Muscle layer of duodenum (tissue), 2 donors: ENCODE data around the gene C11orf54.

Source experiments
- H3K27ac ChIP-seq: one replicate; pipeline ENCODE4 v1.7.0; 2013; ENCODE audit warnings: mild to moderate bottlenecking, low read length
- H3K27me3 ChIP-seq: one replicate; pipeline ENCODE4 v1.7.0; 2013; ENCODE audit warnings: low read depth, mild to moderate bottlenecking, control low read depth, low read length
- H3K36me3 ChIP-seq, 2 donors: one replicate each; pipeline ENCODE4 v1.7.0; 2013; ENCODE audit warnings: low read length in 2 of 2, control low read depth in 1 of 2, mild to moderate bottlenecking in 1 of 2; ENCODE audit not compliant: insufficient read depth in 2 of 2, control insufficient read depth in 1 of 2
- H3K4me1 ChIP-seq, 2 donors: one replicate each; pipeline ENCODE4 v1.7.0; 2013; ENCODE audit warnings: low read length in 2 of 2, mild to moderate bottlenecking in 2 of 2, control low read depth in 1 of 2, moderate library complexity in 1 of 2; ENCODE audit not compliant: insufficient read depth in 2 of 2, control insufficient read depth in 1 of 2
- H3K4me3 ChIP-seq, 2 donors: one replicate each; pipeline ENCODE4 v1.7.0; 2013; ENCODE audit warnings: low read length in 2 of 2, low read depth in 1 of 2, mild to moderate bottlenecking in 1 of 2
- H3K9me3 ChIP-seq, 2 donors: one replicate each; pipeline ENCODE4 v1.7.0; 2013; ENCODE audit warnings: low read length in 2 of 2, control low read depth in 1 of 2, mild to moderate bottlenecking in 1 of 2; ENCODE audit not compliant: control insufficient read depth in 1 of 2
- donor health status: healthy.

C11orf54 gene

DNA sequence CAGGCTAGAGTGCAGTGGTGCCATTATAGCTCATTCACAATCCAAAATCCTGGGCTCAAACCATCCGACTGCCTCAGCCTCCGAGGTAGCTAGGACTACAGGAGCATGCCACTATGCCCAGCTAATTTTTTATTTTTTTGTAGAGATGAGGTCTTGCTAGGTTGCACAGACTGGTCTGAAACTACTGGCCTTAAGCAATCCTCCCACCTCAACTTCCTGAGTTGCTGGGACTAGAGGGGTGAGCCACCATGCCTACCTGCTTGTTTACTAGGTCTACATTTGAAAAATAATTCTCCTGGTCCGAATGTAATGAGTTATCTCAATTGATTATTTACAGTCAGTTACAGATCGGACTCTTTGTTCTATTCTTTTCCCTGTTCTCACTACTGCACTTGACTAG is 22.2 kb upstream of the C11orf54 start:
- H3K9me3 ChIP-seq = no peaks in the 10 kb centered on the region
- H3K36me3 ChIP-seq = peaks cover 24 to 57% of the 10 kb centered on the region in 2 donors
- no peaks in the 10 kb centered on the region for H3K27me3 ChIP-seq
- no peak overlapping the region for H3K27ac ChIP-seq
- H3K4me1 ChIP-seq = no peaks in the 10 kb centered on the region
- H3K4me3 ChIP-seq = no peak overlapping the region

DNA sequence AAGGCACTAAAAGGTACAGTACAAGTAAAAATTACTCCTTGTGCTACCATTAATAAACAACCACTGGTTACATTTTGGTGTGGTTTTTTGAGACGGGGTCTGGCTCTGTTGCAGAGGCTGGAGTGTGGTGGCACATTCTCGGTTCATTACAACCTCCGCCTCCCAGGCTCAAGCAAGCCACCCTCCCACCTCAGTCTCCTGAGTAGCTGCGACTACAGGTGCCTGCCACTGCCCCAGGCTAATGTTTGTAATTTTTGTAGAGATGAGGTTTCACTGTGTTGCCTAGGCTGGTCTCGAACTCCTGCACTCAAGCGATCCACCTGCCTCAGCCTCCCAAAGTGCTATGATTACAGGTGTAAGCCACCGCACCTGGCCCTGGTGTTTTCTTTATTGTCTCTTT is 20.9 kb upstream of the C11orf54 start:
- H3K27me3 ChIP-seq = no peaks in the 10 kb centered on the region
- H3K4me1 ChIP-seq = no peaks in the 10 kb centered on the region
- no peak overlapping the region for H3K27ac ChIP-seq
- no peak overlapping the region for H3K4me3 ChIP-seq
- H3K36me3 ChIP-seq = peaks cover 18 to 52% of the 10 kb centered on the region in 2 donors
- no peaks in the 10 kb centered on the region for H3K9me3 ChIP-seq

DNA sequence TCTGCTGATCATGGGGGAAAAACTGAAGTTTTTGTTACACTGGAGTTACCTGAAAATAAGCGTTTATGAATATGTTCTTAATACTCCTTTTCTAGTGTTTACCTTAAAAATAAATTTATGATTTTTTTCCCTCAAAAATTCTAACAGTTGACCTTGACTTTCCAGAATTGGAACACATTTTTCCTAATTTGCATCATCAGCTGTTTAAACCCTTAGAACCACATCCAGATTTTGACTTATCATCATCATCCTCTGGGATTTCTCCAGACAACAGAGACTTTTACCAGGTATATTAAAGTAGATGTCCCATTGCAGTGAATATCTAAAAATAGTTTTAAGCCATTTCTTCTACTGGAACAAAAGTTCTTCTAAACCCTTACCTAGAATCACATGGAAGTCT is 17.4 kb upstream of the C11orf54 start:
- no peak overlapping the region for H3K4me3 ChIP-seq
- peaks cover 44 to 58% of the 10 kb centered on the region in 2 donors for H3K36me3 ChIP-seq
- no peaks in the 10 kb centered on the region for H3K27me3 ChIP-seq

DNA sequence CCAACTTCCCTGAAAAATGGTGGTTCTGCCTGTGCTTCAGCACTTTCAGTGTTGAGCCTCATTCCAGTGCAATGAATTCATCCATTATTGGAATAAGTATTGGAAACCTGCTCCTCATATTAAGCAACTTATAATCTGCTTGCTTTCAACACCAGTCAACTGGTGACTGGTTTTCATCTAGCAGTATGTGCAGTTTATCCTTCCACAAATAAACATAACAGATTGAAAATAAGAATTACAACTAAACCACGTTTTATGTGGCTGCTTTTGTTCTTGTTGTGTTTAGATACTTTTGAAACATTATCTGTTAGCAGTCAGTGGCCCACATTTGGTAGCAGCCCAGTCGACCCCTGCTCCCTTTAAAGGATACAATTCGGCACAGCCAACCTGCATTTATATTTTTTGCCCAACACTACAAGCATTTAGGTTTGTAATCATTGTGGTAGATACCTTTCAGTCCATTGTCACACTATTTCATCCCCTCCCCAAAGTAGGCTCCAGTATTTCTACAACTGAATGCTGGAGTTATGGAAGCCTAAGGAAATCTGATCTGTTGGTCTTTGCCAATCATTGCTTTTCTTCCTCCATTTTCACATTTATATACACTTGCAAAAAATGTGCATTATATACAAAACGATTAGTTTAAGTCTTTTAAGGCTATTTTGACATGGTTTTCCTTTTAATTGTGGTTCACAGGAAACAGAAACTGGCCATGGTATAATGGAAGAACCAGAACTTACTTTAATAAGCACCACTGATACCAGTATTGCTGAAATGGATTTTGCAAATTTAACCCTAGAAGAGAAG is 13.3 kb upstream of the C11orf54 start:
- Histone ChIP-seq H3K4me1 (peaks cover 0 to 5% of the 10 kb centered on the region in 2 donors), H3K9me3 (no peaks in the 10 kb centered on the region), H3K27ac (no peak overlapping the region), H3K4me3 (no peak overlapping the region), H3K36me3 (peaks cover 72 to 74% of the 10 kb centered on the region in 2 donors), H3K27me3 (no peaks in the 10 kb centered on the region)

More for the DNA sequence above, 17.4 kb upstream of the C11orf54 start:
- no peak overlapping the region for H3K27ac ChIP-seq
- no peaks in the 10 kb centered on the region for H3K4me1 ChIP-seq
- H3K9me3 ChIP-seq = no peaks in the 10 kb centered on the region

DNA sequence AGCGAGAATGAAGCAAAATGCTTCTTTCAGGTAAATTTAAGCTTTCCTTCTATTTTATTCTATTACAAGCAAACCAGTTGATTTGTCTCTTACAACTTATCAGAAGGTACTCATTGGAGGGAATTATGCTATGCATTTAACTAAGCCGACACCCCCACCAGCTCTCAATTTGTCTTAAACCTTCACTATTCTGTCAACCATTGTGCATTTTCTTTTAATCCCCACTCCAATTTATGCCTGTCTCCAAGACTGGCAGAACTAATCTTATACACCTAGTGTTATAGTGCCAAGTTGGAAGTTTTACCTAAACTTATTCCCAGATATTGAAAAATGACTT is 12.7 kb upstream of the C11orf54 start:
- H3K27me3 ChIP-seq = no peaks in the 10 kb centered on the region
- H3K9me3 ChIP-seq = no peaks in the 10 kb centered on the region
- no peak overlapping the region for H3K4me3 ChIP-seq
- peaks cover 0 to 5% of the 10 kb centered on the region in 2 donors for H3K4me1 ChIP-seq
- H3K36me3 ChIP-seq = peaks cover 72 to 79% of the 10 kb centered on the region in 2 donors
- no peak overlapping the region for H3K27ac ChIP-seq

DNA sequence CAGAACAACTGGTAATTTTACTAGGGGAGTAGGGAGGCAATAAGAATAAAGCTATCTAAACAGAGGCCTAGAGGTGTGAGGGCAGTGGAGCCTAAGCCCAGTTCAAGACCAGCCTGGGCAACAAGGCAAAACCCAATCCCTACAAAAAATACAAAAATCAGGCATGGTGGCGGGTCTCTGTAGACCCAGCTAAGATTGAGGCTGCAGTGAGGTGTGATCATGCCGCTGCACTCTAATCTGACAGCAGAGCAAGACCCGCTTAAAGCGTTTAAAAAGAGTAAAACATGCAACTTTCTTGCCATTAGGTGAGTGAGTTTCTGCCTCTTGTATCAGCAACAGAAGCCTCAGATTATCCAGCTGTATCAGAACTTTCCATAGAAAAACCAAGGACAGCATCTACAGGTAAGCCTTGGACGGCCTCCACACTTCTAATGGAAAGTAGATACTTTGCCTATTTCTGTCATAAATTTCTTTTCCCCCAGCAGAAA is 12.3 kb upstream of the C11orf54 start:
- peaks cover 0 to 5% of the 10 kb centered on the region in 2 donors for H3K4me1 ChIP-seq
- no peak overlapping the region for H3K27ac ChIP-seq
- H3K9me3 ChIP-seq = no peaks in the 10 kb centered on the region
- H3K4me3 ChIP-seq = no peak overlapping the region
- peaks cover 73 to 81% of the 10 kb centered on the region in 2 donors for H3K36me3 ChIP-seq
- H3K27me3 ChIP-seq = no peaks in the 10 kb centered on the region

DNA sequence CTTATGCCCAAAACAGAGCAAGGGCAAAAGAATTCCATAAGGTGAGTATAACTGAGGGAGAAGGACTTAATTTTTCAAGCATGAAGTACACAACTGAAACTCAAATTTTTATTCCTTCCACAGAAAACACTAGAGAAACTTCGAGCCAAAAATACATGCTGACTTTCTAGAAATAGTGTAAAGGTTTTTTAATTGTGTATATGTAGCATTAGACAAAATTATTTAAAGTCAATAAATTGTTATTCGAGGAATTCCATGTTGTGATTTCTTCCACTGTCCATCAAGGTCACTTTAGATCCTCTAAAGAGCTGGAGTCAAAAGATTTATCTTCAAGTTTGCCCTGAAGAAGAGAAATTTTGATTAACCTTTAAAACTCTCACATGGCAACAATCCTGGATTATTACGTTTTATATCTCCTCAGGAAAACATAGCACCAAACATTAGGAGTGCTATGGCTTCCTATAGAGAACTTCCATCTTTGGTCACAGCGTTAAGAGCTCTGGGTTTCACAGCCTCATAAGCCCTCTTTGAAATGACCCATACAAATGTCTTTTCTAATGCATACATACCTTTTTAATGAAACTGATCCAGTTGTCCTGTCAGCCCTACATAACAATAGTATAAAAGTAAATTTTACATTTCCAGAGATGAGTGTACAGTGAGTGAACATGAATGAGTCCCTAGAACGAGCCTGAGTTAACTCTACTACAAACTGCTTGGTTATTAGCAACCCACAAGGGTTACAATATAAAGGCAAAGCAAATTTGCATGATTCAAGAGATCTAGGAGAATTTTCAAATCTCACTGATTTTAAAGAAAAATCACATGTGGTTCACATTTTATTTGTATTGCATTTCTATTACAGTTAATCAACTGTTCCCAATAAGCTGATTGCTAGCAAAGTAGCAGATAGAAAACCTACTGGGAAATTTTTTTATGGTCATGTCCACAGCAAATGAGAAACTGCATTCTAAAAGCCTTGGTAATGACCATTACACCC is 11.1 kb upstream of the C11orf54 start:
- Histone ChIP-seq H3K9me3 (no peaks in the 10 kb centered on the region), H3K36me3 (peaks cover 83 to 89% of the 10 kb centered on the region in 2 donors), H3K27me3 (no peaks in the 10 kb centered on the region), H3K27ac (no peak overlapping the region), H3K4me3 (no peak overlapping the region), H3K4me1 (peaks cover 0 to 5% of the 10 kb centered on the region in 2 donors)

DNA sequence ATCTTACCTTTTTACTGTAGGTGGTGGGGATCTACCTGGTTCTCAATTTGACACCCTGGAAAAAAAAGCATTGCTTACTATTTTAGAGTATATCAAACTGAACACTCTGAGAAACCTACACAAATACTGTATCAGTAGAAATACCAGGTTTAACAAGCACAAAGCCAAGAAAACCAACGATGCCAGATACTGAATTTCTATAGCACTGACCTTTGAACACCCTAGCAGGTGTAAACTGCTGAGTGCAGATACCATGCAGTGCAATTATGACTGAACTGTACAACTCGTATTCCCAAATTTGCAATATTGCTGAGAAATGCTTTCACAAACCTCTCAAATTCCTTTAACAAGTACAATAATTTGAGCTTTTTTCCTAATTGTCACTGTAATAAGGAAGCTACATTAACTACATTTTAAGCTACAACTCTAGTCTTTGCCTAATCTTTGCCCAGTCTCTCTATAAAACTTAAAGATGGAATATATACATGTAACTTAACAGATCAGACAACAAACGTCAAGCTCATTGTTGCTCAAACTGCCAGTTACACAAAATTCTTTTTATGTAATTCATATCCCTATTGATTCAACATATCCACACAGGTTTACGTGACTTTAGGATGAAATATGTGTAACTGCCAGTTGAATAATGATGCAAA is 9.1 kb upstream of the C11orf54 start:
- H3K27me3 ChIP-seq = no peaks in the 10 kb centered on the region
- peaks cover 0 to 5% of the 10 kb centered on the region in 2 donors for H3K4me1 ChIP-seq
- no peak overlapping the region for H3K4me3 ChIP-seq
- H3K36me3 ChIP-seq = peaks cover 89 to 97% of the 10 kb centered on the region in 2 donors
- H3K9me3 ChIP-seq = no peaks in the 10 kb centered on the region
- no peak overlapping the region for H3K27ac ChIP-seq

DNA sequence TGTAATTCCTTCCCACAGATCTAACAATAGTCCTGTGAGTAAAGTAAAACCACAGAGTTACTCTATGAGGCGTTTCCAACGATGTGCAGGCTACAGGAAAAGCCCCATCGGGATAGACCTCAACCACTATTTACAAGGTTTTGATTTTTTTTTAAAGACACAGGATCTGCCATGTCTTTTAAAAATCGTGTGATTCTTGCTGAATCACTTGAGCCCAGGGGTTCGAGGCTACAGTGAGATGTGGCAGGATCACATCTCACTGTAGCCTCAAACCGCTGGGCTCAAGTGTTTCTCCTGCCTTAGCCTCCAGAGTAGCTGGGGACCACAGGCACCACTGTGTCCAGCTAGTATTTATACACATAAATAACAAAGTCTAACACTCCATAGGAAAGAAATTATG is 8.0 kb upstream of the C11orf54 start:
- no peak overlapping the region for H3K27ac ChIP-seq
- H3K27me3 ChIP-seq = no peaks in the 10 kb centered on the region
- H3K4me3 ChIP-seq = no peak overlapping the region
- H3K36me3 ChIP-seq = peaks cover 91 to 98% of the 10 kb centered on the region in 2 donors
- H3K9me3 ChIP-seq = no peaks in the 10 kb centered on the region
- H3K4me1 ChIP-seq = peaks cover 7 to 9% of the 10 kb centered on the region in 2 donors

DNA sequence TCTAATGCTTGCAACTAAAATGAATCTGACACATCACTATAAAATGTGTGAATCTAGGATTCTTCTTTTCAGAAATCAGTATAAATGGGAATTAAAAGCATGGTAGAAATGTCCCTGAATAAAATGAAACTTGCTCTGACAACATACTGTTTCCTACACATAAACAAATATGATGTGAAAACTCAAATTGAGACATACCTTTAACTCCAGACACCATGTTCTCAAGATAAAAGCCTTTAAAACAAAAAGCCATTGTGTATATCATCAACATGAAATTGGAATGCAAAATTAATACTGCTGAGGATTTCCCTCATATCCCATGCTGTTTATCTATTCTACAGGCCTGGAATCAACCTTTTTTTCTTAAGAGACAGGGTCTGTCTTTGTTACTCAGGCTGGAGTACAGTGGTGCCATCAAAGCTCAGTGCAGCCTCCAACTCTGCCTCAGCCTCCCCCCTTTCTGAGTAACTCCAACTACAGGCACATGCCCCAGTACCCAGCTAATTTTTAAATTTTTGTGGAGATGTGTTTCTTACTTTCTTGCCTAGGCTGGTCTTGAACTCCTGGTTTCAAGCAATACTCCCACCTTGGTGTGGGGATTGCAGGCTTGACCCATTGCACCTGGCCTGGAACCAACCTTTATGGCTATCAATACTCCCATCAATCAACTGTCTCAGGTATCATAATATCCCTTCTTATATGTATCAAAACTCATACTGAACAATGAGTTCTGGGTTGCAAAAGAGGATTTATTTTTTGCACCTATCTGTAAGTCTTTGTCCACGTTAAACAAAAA is 6.8 kb upstream of the C11orf54 start:
- no peaks in the 10 kb centered on the region for H3K27me3 ChIP-seq
- peaks cover 15 to 18% of the 10 kb centered on the region in 2 donors for H3K4me1 ChIP-seq
- peaks cover 85 to 89% of the 10 kb centered on the region in 2 donors for H3K36me3 ChIP-seq
- no peaks in the 10 kb centered on the region for H3K9me3 ChIP-seq
- no peak overlapping the region for H3K4me3 ChIP-seq
- no peak overlapping the region for H3K27ac ChIP-seq
